ENCODE data around the gene LIMS1.

Gene LIMS1

DNA sequence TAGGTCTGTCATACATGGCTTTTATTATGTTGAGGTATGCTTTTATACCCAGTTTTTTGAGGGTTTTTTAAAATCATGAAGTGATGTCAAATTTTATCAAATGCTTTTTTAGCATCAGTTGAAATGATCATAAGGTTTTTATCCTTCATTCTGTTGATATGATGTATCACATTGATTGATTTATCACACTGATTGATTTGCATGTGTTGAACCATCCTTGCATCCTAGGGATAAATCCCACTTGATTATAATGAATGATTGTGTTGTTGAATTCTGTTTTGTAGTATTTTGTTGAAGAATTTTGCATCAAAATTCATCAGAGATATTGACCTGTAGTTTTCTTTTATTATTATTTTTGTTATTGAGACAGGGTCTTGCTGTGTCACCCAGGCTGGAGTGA, 68.2 kb downstream of the LIMS1 start:
- H3K23ac ChIP-seq (ENCODE audit: low read length): no peak overlapping the region
- peaks cover 16% of the 10 kb centered on the region for H3K79me2 ChIP-seq (ENCODE audit: control insufficient read depth, insufficient read depth, low read length)
- no peak overlapping the region for H3K9ac ChIP-seq (ENCODE audit: low read length)
- H3K27ac ChIP-seq (ENCODE audit: low read depth, low read length): no peak overlapping the region
- H2BK5ac ChIP-seq (ENCODE audit: low read length): no peak overlapping the region
- H3K56ac ChIP-seq (ENCODE audit: low read length): no peak overlapping the region
- H2BK120ac ChIP-seq (ENCODE audit: low read depth, low read length): no peak overlapping the region
- no peak overlapping the region for H3K4me3 ChIP-seq (ENCODE audit: low read length)
- H3K79me1 ChIP-seq (ENCODE audit: low read length): peaks cover 9% of the 10 kb centered on the region
- H3K27me3 ChIP-seq (ENCODE audit: insufficient read depth, low read length, poor library complexity): no peaks in the 10 kb centered on the region
- H4K8ac ChIP-seq (ENCODE audit: low read depth, low read length): no peak overlapping the region
- H2AK5ac ChIP-seq (ENCODE audit: low read length): no peak overlapping the region
- H4K5ac ChIP-seq (ENCODE audit: low read length): no peak overlapping the region
- H3K18ac ChIP-seq (ENCODE audit: low read length): no peak overlapping the region
- no peak overlapping the region for H2BK15ac ChIP-seq (replicated peaks; ENCODE audit: low read depth)
- H3K4me2 ChIP-seq (ENCODE audit: low read length): no peak overlapping the region
- no peaks in the 10 kb centered on the region for H3K36me3 ChIP-seq (ENCODE audit: control insufficient read depth, insufficient read depth, low read length)
- no peak for DNase-seq
- no peaks in the 10 kb centered on the region for H3K4me1 ChIP-seq (ENCODE audit: control insufficient read depth, low read depth, low read length)
- no peak overlapping the region for H3K4ac ChIP-seq (ENCODE audit: low read depth, low read length)

DNA sequence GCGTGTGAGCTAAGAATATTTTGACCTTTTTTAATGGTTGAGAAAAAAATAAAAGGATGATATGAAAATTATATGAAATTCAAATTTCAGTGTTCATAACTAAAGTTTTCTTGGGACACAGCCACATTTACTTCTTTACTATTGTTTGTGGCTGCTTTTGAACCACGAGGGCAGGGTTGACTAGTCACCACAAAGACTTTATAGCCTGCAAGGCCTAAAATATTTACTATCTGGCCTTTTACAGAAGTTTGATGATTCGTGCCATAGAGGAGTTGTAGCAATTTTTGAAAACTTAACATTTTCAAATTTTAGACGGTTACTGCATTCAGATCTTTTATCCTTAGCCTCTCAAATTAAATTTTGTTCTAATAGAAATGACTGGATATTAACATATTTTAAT, 69.9 kb downstream of the LIMS1 start:
- Histone ChIP-seq H4K8ac (ENCODE audit: low read depth, low read length) (no peak overlapping the region), H3K27ac (ENCODE audit: low read depth, low read length) (no peak overlapping the region), H2BK15ac (replicated peaks; ENCODE audit: low read depth) (no peak overlapping the region), H3K18ac (ENCODE audit: low read length) (no peak overlapping the region), H3K79me1 (ENCODE audit: low read length) (peaks cover 12% of the 10 kb centered on the region), H3K27me3 (ENCODE audit: insufficient read depth, low read length, poor library complexity) (no peaks in the 10 kb centered on the region), H3K23ac (ENCODE audit: low read length) (no peak overlapping the region), H3K4me3 (ENCODE audit: low read length) (no peak overlapping the region), H3K56ac (ENCODE audit: low read length) (no peak overlapping the region), H3K9ac (ENCODE audit: low read length) (no peak overlapping the region), H3K79me2 (ENCODE audit: control insufficient read depth, insufficient read depth, low read length) (peaks cover 17% of the 10 kb centered on the region), H3K4me1 (ENCODE audit: control insufficient read depth, low read depth, low read length) (peaks cover 2% of the 10 kb centered on the region), H2BK120ac (ENCODE audit: low read depth, low read length) (no peak overlapping the region), H3K4ac (ENCODE audit: low read depth, low read length) (no peak overlapping the region), H2AK5ac (ENCODE audit: low read length) (no peak overlapping the region), H3K4me2 (ENCODE audit: low read length) (no peak overlapping the region), H4K5ac (ENCODE audit: low read length) (no peak overlapping the region), H3K36me3 (ENCODE audit: control insufficient read depth, insufficient read depth, low read length) (no peaks in the 10 kb centered on the region), H2BK5ac (ENCODE audit: low read length) (no peak overlapping the region)
- no peak for DNase-seq
- WGBS (ENCODE audit: extremely low coverage, insufficient coverage, low lambda C conversion rate): no CpG with 5 or more reads among the region's 4 CpGs

DNA sequence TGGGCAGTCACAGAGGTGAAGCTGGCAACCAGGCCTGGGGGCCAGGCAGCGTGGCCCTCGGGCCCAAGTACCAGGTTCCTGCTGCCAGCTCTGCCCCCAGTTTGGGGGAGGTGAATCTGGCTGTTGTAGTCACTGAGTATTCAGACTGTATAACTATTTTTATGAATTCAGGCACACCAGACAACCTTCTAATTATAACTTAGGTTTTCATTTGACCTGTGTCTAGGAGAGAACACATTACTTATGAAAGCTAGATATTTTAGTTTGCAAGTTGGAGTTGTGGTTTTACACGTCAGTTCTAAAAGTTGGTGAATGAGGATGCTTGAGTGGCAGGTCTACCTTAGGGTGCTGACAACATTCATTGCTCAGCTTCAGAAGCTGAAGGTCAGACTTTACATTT, 71.7 kb downstream of the LIMS1 start:
- Histone ChIP-seq H3K27me3 (ENCODE audit: insufficient read depth, low read length, poor library complexity) (no peaks in the 10 kb centered on the region), H3K18ac (ENCODE audit: low read length) (no peak overlapping the region), H3K56ac (ENCODE audit: low read length) (no peak overlapping the region), H3K27ac (ENCODE audit: low read depth, low read length) (no peak overlapping the region), H3K4me2 (ENCODE audit: low read length) (no peak overlapping the region), H4K5ac (ENCODE audit: low read length) (no peak overlapping the region), H3K79me1 (ENCODE audit: low read length) (peaks cover 12% of the 10 kb centered on the region), H2BK5ac (ENCODE audit: low read length) (no peak overlapping the region), H3K4ac (ENCODE audit: low read depth, low read length) (no peak overlapping the region), H3K79me2 (ENCODE audit: control insufficient read depth, insufficient read depth, low read length) (peaks cover 17% of the 10 kb centered on the region), H2BK120ac (ENCODE audit: low read depth, low read length) (no peak overlapping the region), H3K4me3 (ENCODE audit: low read length) (no peak overlapping the region), H3K23ac (ENCODE audit: low read length) (no peak overlapping the region), H2BK15ac (replicated peaks; ENCODE audit: low read depth) (no peak overlapping the region), H3K4me1 (ENCODE audit: control insufficient read depth, low read depth, low read length) (peaks cover 3% of the 10 kb centered on the region), H3K9ac (ENCODE audit: low read length) (no peak overlapping the region), H2AK5ac (ENCODE audit: low read length) (no peak overlapping the region), H4K8ac (ENCODE audit: low read depth, low read length) (no peak overlapping the region), H3K36me3 (ENCODE audit: control insufficient read depth, insufficient read depth, low read length) (no peaks in the 10 kb centered on the region)
- WGBS (ENCODE audit: extremely low coverage, insufficient coverage, low lambda C conversion rate): no CpG with 5 or more reads among the region's 3 CpGs
- DNase-seq: no peak

GRCh38 chr2:108607706-108608301, 73.5 kb downstream of the LIMS1 start:
- no peak overlapping the region for H2BK120ac ChIP-seq (ENCODE audit: low read depth, low read length)
- H3K36me3 ChIP-seq (ENCODE audit: control insufficient read depth, insufficient read depth, low read length): no peaks in the 10 kb centered on the region
- H3K56ac ChIP-seq (ENCODE audit: low read length): no peak overlapping the region
- no peak overlapping the region for H4K8ac ChIP-seq (ENCODE audit: low read depth, low read length)
- no peak overlapping the region for H3K4ac ChIP-seq (ENCODE audit: low read depth, low read length)
- no peaks in the 10 kb centered on the region for H3K27me3 ChIP-seq (ENCODE audit: insufficient read depth, low read length, poor library complexity)
- H3K79me2 ChIP-seq (ENCODE audit: control insufficient read depth, insufficient read depth, low read length): peaks cover 17% of the 10 kb centered on the region
- peak; percentile 69 for DNase-seq
- H3K9ac ChIP-seq (ENCODE audit: low read length): no peak overlapping the region
- H3K18ac ChIP-seq (ENCODE audit: low read length): no peak overlapping the region
- WGBS (ENCODE audit: extremely low coverage, insufficient coverage, low lambda C conversion rate): no CpG with 5 or more reads among the region's 3 CpGs
- no peak overlapping the region for H3K4me3 ChIP-seq (ENCODE audit: low read length)
- H3K27ac ChIP-seq (ENCODE audit: low read depth, low read length): no peak overlapping the region
- H2BK15ac ChIP-seq (replicated peaks; ENCODE audit: low read depth): no peak overlapping the region
- H3K79me1 ChIP-seq (ENCODE audit: low read length): peaks cover 14% of the 10 kb centered on the region
- H3K4me1 ChIP-seq (ENCODE audit: control insufficient read depth, low read depth, low read length): peaks cover 3% of the 10 kb centered on the region
- H3K23ac ChIP-seq (ENCODE audit: low read length): no peak overlapping the region
- no peak overlapping the region for H3K4me2 ChIP-seq (ENCODE audit: low read length)
- no peak overlapping the region for H4K5ac ChIP-seq (ENCODE audit: low read length)
- no peak overlapping the region for H2BK5ac ChIP-seq (ENCODE audit: low read length)
- H2AK5ac ChIP-seq (ENCODE audit: low read length): no peak overlapping the region

DNA sequence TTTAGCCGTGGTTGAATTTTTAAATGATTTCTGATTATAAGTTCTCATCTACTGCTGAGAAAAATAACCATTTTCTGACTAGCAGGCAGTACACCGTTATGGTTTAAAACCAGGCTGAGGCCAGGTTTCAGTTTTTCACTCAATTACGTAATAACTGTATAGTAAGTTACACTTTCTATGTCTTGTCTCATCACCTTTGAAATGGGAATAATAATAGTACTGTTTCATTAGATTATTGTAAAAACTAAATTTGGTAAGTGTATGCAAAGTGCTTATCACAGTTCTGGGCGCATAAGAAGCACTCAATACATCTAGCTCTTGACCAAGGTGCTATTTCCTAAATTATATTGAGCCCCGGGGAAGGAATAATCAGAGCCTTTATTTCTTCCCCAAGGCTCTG, 76.8 kb downstream of the LIMS1 start:
- Histone ChIP-seq H3K4me3 (ENCODE audit: low read length) (no peak overlapping the region), H3K79me1 (ENCODE audit: low read length) (peaks cover 17% of the 10 kb centered on the region), H3K27me3 (ENCODE audit: insufficient read depth, low read length, poor library complexity) (no peaks in the 10 kb centered on the region), H3K18ac (ENCODE audit: low read length) (no peak overlapping the region), H3K36me3 (ENCODE audit: control insufficient read depth, insufficient read depth, low read length) (no peaks in the 10 kb centered on the region), H2AK5ac (ENCODE audit: low read length) (no peak overlapping the region), H2BK15ac (replicated peaks; ENCODE audit: low read depth) (no peak overlapping the region), H3K56ac (ENCODE audit: low read length) (no peak overlapping the region), H4K8ac (ENCODE audit: low read depth, low read length) (no peak overlapping the region), H3K4me1 (ENCODE audit: control insufficient read depth, low read depth, low read length) (peaks cover 6% of the 10 kb centered on the region), H4K5ac (ENCODE audit: low read length) (no peak overlapping the region), H3K9ac (ENCODE audit: low read length) (no peak overlapping the region), H3K79me2 (ENCODE audit: control insufficient read depth, insufficient read depth, low read length) (peaks cover 24% of the 10 kb centered on the region), H3K27ac (ENCODE audit: low read depth, low read length) (no peak overlapping the region), H3K4ac (ENCODE audit: low read depth, low read length) (no peak overlapping the region), H3K4me2 (ENCODE audit: low read length) (no peak overlapping the region), H2BK120ac (ENCODE audit: low read depth, low read length) (no peak overlapping the region), H2BK5ac (ENCODE audit: low read length) (no peak overlapping the region), H3K23ac (ENCODE audit: low read length) (no peak overlapping the region)
- DNase-seq: no peak
- WGBS (ENCODE audit: extremely low coverage, insufficient coverage, low lambda C conversion rate): no CpG with 5 or more reads among the region's 5 CpGs

DNA sequence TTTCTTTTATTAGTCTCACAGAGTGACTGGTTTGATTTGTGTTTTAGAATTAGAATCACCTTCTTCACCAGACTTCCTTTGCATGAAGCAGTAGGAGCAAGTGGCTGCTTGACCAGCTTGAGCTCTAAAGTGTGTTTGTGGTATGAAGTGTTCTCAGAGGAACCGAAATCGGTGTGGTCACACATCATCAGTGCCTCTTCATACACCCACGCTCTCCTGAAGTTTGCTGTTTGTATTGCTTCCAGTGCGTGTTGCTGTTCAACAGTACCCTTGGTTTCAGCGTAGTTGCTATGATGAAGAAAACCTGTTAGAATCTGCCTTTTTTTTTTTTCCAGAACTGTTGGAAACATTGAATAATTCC, 77.9 kb downstream of the LIMS1 start:
- Histone ChIP-seq H2BK5ac (ENCODE audit: low read length) (no peak overlapping the region), H3K4ac (ENCODE audit: low read depth, low read length) (no peak overlapping the region), H3K27me3 (ENCODE audit: insufficient read depth, low read length, poor library complexity) (no peaks in the 10 kb centered on the region), H3K23ac (ENCODE audit: low read length) (no peak overlapping the region), H4K5ac (ENCODE audit: low read length) (no peak overlapping the region), H3K18ac (ENCODE audit: low read length) (no peak overlapping the region), H3K4me1 (ENCODE audit: control insufficient read depth, low read depth, low read length) (peaks cover 6% of the 10 kb centered on the region), H3K4me3 (ENCODE audit: low read length) (no peak overlapping the region), H3K79me2 (ENCODE audit: control insufficient read depth, insufficient read depth, low read length) (peaks cover 21% of the 10 kb centered on the region), H3K56ac (ENCODE audit: low read length) (no peak overlapping the region), H4K8ac (ENCODE audit: low read depth, low read length) (no peak overlapping the region), H2AK5ac (ENCODE audit: low read length) (no peak overlapping the region), H3K27ac (ENCODE audit: low read depth, low read length) (no peak overlapping the region), H3K79me1 (ENCODE audit: low read length) (peaks cover 16% of the 10 kb centered on the region), H3K4me2 (ENCODE audit: low read length) (no peak overlapping the region), H2BK120ac (ENCODE audit: low read depth, low read length) (no peak overlapping the region), H2BK15ac (replicated peaks; ENCODE audit: low read depth) (no peak overlapping the region), H3K36me3 (ENCODE audit: control insufficient read depth, insufficient read depth, low read length) (no peaks in the 10 kb centered on the region), H3K9ac (ENCODE audit: low read length) (no peak overlapping the region)
- no peak for DNase-seq
- no CpG with 5 or more reads among the region's 5 CpGs for WGBS (ENCODE audit: extremely low coverage, insufficient coverage, low lambda C conversion rate)
